Measurements from ENCODE around the gene CDH24.

CDH24 gene

DNA sequence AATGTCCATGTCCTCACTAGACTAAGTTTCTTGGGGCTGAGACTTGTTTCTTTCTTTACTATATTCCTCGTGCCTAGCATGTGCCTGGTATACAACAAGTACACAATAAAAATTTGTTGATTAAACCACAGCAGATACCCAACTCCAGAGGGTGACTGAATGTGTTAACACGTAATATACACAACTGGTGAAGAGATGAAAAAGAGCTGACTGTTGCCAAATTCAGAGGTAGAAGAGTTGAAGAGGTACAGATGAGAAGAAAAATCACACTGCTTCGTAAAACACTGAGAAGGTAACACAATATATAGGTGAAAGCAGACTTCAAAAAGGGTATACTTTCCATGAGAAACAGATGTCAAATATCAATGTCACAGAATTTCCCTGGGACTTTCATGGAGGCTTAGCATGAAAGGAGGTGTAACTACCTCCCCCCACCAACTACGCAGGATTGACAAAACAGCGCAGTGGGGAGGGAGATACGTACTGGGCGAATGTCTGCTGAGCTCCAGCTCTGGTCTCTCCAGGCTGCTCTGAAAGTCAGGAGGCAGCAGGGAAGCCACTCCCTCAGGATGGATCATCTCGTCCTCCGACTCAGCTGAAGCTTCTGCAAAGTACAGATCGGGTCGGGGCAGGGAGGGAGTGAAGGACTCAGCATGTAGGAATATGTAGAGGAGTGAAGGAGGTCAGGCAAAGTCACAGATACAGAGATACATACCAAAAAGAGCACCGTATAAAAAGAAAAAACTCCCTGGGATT, 32.4 kb upstream of the CDH24 start:
- Histone ChIP-seq H3K27ac (ENCODE audit: low read length) (no peak overlapping the region), H3K4me1 (ENCODE audit: control insufficient read depth in 1 of 2, insufficient read depth in 2 of 2, low read length in 2 of 2) (peaks cover 0 to 15% of the 10 kb centered on the region in 2 donors), H3K36me3 (ENCODE audit: control insufficient read depth in 1 of 2, insufficient read depth in 2 of 2, low read length in 2 of 2) (peaks cover 41 to 58% of the 10 kb centered on the region in 2 donors), H3K9me3 (ENCODE audit: control insufficient read depth in 1 of 2, low read length in 2 of 2) (no peaks in the 10 kb centered on the region), H3K27me3 (ENCODE audit: low read depth, low read length) (no peaks in the 10 kb centered on the region), H3K4me3 (ENCODE audit: low read depth in 1 of 2, low read length in 2 of 2) (no peak overlapping the region)

DNA sequence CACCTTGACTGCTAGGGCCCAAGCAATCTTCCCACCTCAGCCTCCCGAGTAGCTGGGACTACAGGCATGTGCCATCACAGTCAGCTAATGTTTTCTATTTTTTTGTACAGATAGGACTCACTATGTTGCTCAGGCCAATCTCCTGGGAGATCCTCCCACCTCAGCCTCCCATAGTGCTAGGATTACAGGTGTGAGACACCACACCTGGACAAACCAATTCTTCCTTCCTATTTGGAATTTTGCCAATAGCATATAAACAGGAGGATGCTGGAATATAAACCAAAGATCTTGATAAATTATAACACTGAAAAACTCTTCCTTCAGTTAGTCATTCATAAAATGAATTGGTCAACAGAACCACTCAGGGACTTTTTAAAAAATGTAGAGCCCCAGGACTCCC, 29.2 kb upstream of the CDH24 start:
- Histone ChIP-seq H3K27ac (ENCODE audit: low read length) (no peak overlapping the region), H3K36me3 (ENCODE audit: control insufficient read depth in 1 of 2, insufficient read depth in 2 of 2, low read length in 2 of 2) (peaks cover 47 to 54% of the 10 kb centered on the region in 2 donors), H3K4me3 (ENCODE audit: low read depth in 1 of 2, low read length in 2 of 2) (no peak overlapping the region), H3K9me3 (ENCODE audit: control insufficient read depth in 1 of 2, low read length in 2 of 2) (no peaks in the 10 kb centered on the region), H3K27me3 (ENCODE audit: low read depth, low read length) (no peaks in the 10 kb centered on the region), H3K4me1 (ENCODE audit: control insufficient read depth in 1 of 2, insufficient read depth in 2 of 2, low read length in 2 of 2) (no peaks in the 10 kb centered on the region)

DNA sequence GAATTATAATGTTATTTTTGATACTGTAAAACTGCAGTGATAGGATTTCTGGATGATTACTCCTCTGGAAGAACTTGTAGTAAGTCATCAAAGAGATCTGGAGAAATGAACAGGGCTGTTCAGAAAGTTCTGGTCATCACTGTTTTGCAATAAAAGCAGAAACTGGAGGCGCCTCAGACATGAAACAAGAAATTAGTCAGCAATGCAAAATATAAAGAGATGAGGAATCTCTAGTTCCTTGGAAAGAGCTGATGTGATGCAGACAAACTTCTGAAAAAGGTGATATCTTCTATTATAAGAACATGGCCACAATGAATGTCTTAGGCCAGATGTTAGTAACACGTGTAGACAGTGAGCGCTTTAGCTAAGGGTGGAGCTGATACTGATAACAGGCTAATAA, 28.1 kb upstream of the CDH24 start:
- H3K36me3 ChIP-seq (ENCODE audit: control insufficient read depth in 1 of 2, insufficient read depth in 2 of 2, low read length in 2 of 2), result peaks cover 57 to 61% of the 10 kb centered on the region in 2 donors

DNA sequence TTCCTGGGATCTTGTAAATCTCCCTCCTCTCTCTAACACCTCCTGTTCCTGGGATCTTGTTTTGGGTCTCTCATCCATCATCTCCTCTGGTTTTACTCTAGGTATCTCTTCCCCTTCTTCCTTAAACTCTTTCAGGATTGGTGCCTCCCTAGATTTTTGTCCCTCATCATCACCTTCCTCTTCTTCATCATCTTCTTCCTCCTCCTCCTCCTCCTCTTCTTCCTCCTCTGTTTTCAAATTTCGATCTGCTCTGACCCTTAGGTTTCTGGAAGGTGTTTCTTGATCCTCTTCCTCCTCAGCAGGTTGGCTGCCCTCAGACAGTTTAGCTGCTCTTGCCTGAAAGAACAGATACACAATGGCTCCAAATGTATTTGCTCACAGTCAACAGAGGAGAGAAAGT, 23.2 kb upstream of the CDH24 start:
- peaks cover 59 to 70% of the 10 kb centered on the region in 2 donors for H3K36me3 ChIP-seq (ENCODE audit: control insufficient read depth in 1 of 2, insufficient read depth in 2 of 2, low read length in 2 of 2)

More for the DNA sequence above, 28.1 kb upstream of the CDH24 start:
- peak overlapping the region; percentile 16 for H3K27ac ChIP-seq (ENCODE audit: low read length)
- no peaks in the 10 kb centered on the region for H3K4me1 ChIP-seq (ENCODE audit: control insufficient read depth in 1 of 2, insufficient read depth in 2 of 2, low read length in 2 of 2)
- no peaks in the 10 kb centered on the region for H3K27me3 ChIP-seq (ENCODE audit: low read depth, low read length)
- H3K4me3 ChIP-seq (ENCODE audit: low read depth in 1 of 2, low read length in 2 of 2), result no peak overlapping the region
- H3K9me3 ChIP-seq (ENCODE audit: control insufficient read depth in 1 of 2, low read length in 2 of 2), result no peaks in the 10 kb centered on the region

DNA sequence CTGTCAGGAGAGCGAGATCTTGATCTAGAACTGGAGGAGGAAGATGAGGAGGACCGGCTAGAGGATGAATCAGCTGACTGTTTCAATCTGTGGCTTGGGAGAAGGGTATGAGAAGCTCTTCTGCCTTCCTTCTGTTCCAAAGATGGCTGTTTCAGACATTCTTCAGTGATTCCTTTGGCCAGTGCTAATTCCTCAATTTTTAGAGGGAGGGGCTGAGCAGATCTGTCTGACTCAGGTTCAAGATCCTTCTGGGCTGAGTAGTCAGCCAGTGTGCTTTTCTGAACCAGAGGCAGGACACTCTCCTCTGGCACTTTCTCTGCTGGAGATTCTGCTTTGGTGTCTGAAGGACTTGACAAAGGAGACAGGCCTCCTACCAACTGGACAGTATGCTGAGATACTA, 22.4 kb upstream of the CDH24 start:
- Histone ChIP-seq H3K27me3 (ENCODE audit: low read depth, low read length) (no peaks in the 10 kb centered on the region), H3K4me1 (ENCODE audit: control insufficient read depth in 1 of 2, insufficient read depth in 2 of 2, low read length in 2 of 2) (peaks cover 0 to 6% of the 10 kb centered on the region in 2 donors), H3K27ac (ENCODE audit: low read length) (peak overlapping the region; percentile 70), H3K4me3 (ENCODE audit: low read depth in 1 of 2, low read length in 2 of 2) (no peak overlapping the region), H3K9me3 (ENCODE audit: control insufficient read depth in 1 of 2, low read length in 2 of 2) (no peaks in the 10 kb centered on the region), H3K36me3 (ENCODE audit: control insufficient read depth in 1 of 2, insufficient read depth in 2 of 2, low read length in 2 of 2) (peaks cover 63 to 69% of the 10 kb centered on the region in 2 donors)

More for the DNA sequence above, 23.2 kb upstream of the CDH24 start:
- H3K27ac ChIP-seq (ENCODE audit: low read length), result no peak overlapping the region
- H3K4me1 ChIP-seq (ENCODE audit: control insufficient read depth in 1 of 2, insufficient read depth in 2 of 2, low read length in 2 of 2), result peaks cover 0 to 6% of the 10 kb centered on the region in 2 donors
- no peak overlapping the region for H3K4me3 ChIP-seq (ENCODE audit: low read depth in 1 of 2, low read length in 2 of 2)
- no peaks in the 10 kb centered on the region for H3K27me3 ChIP-seq (ENCODE audit: low read depth, low read length)
- H3K9me3 ChIP-seq (ENCODE audit: control insufficient read depth in 1 of 2, low read length in 2 of 2), result no peaks in the 10 kb centered on the region

DNA sequence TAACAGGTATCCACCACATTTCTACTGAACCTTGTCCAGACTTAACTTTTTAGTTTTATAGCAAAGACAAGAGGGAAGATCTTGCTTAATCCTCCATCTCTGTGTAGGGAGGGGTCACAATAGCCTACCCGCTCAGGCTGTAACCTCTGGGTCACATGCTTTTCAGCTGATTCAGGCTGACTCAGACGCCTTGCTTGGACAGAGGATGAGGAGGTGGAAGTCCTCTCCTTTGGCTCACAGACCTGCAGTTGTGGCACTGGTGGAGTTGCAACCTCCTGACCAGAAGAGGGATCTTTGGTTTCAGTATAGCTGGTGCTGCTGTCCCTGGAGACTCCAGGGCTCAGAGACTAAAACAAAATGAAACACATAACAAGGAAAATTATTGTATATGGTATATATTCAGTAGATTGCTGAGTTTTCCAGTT, 21.4 kb upstream of the CDH24 start:
- peaks cover 0 to 6% of the 10 kb centered on the region in 2 donors for H3K4me1 ChIP-seq (ENCODE audit: control insufficient read depth in 1 of 2, insufficient read depth in 2 of 2, low read length in 2 of 2)
- H3K27me3 ChIP-seq (ENCODE audit: low read depth, low read length), result no peaks in the 10 kb centered on the region
- H3K36me3 ChIP-seq (ENCODE audit: control insufficient read depth in 1 of 2, insufficient read depth in 2 of 2, low read length in 2 of 2), result peaks cover 66 to 73% of the 10 kb centered on the region in 2 donors
- no peaks in the 10 kb centered on the region for H3K9me3 ChIP-seq (ENCODE audit: control insufficient read depth in 1 of 2, low read length in 2 of 2)
- H3K4me3 ChIP-seq (ENCODE audit: low read depth in 1 of 2, low read length in 2 of 2), result no peak overlapping the region
- H3K27ac ChIP-seq (ENCODE audit: low read length), result peak overlapping the region; percentile 70

DNA sequence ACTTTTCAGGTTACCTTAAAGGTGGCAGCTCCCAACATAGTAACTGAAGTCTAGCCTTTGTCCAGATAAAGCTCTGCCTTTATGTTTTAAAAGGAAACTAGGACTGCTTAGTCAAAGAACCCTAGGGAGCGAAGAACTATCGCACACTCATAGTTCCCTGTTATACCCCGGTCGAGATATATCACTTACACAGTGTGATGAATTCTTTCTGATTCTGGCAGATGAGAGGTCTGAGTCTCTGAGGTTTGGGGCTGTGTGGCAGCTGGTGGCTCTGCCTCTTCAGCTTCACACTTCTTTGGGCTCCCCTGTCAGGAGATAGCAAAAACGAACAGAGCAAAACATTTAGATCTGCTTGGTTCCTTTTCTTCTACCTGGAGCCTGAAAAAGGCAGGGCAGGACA, 20.6 kb upstream of the CDH24 start:
- Histone ChIP-seq H3K4me1 (ENCODE audit: control insufficient read depth in 1 of 2, insufficient read depth in 2 of 2, low read length in 2 of 2) (peaks cover 0 to 6% of the 10 kb centered on the region in 2 donors), H3K36me3 (ENCODE audit: control insufficient read depth in 1 of 2, insufficient read depth in 2 of 2, low read length in 2 of 2) (peaks cover 69 to 78% of the 10 kb centered on the region in 2 donors), H3K27ac (ENCODE audit: low read length) (peak overlapping the region; percentile 70), H3K4me3 (ENCODE audit: low read depth in 1 of 2, low read length in 2 of 2) (no peak overlapping the region), H3K9me3 (ENCODE audit: control insufficient read depth in 1 of 2, low read length in 2 of 2) (no peaks in the 10 kb centered on the region), H3K27me3 (ENCODE audit: low read depth, low read length) (no peaks in the 10 kb centered on the region)

DNA sequence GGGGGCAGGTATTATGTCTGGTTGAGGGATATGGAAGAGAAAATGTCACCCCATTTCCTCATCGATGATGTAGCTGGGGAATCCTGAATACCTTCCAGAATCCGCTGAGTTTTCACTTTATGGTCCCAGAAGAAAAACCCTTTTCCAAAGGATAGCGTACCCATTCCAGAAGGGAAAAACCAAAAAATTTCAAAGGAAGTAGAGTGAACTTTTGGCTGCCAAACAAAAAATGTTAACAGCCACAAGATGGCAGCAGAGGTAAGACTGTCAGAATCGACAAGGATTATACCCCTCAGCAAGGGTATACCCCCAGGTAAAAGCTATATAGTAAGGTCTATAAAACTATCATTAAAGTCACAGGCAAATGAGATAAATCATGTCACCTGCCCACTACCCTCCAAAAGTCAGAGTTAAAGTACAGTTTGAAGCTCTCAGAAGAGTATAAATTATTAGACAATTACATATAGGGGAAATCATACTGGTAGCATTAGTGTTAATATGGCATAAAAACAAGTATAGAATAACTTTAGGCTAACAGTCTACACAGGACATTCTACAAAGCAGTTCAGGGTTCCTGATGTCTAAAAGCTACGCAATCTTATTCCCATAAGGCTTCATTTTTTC, 19.6 kb upstream of the CDH24 start:
- Histone ChIP-seq H3K9me3 (ENCODE audit: control insufficient read depth in 1 of 2, low read length in 2 of 2) (no peaks in the 10 kb centered on the region), H3K27me3 (ENCODE audit: low read depth, low read length) (no peaks in the 10 kb centered on the region), H3K27ac (ENCODE audit: low read length) (no peak overlapping the region), H3K36me3 (ENCODE audit: control insufficient read depth in 1 of 2, insufficient read depth in 2 of 2, low read length in 2 of 2) (peaks cover 78 to 82% of the 10 kb centered on the region in 2 donors), H3K4me3 (ENCODE audit: low read depth in 1 of 2, low read length in 2 of 2) (no peak overlapping the region), H3K4me1 (ENCODE audit: control insufficient read depth in 1 of 2, insufficient read depth in 2 of 2, low read length in 2 of 2) (peaks cover 6 to 12% of the 10 kb centered on the region in 2 donors)

DNA sequence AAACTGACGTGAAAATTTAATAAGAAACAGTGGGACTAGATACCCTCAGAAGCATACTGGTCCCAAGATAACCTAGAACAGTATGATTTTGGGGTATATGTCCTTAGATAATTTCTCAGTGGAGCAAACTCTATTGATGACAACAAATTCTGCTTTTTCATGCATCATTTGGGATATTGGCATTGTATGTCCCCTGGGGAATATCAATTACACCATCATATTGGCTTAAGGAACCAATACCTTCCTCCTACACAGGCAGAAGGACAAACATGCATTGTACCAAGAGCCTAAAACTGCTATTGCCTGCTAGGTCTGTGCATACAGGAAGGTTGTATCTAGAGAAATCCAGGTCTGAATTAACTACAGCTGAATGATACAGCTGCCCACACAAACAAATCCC, 17.6 kb upstream of the CDH24 start:
- Histone ChIP-seq H3K36me3 (ENCODE audit: control insufficient read depth in 1 of 2, insufficient read depth in 2 of 2, low read length in 2 of 2) (peaks cover 58 to 67% of the 10 kb centered on the region in 2 donors), H3K4me1 (ENCODE audit: control insufficient read depth in 1 of 2, insufficient read depth in 2 of 2, low read length in 2 of 2) (peaks cover 19 to 26% of the 10 kb centered on the region in 2 donors), H3K9me3 (ENCODE audit: control insufficient read depth in 1 of 2, low read length in 2 of 2) (no peaks in the 10 kb centered on the region), H3K27ac (ENCODE audit: low read length) (no peak overlapping the region), H3K4me3 (ENCODE audit: low read depth in 1 of 2, low read length in 2 of 2) (no peak overlapping the region), H3K27me3 (ENCODE audit: low read depth, low read length) (no peaks in the 10 kb centered on the region)

DNA sequence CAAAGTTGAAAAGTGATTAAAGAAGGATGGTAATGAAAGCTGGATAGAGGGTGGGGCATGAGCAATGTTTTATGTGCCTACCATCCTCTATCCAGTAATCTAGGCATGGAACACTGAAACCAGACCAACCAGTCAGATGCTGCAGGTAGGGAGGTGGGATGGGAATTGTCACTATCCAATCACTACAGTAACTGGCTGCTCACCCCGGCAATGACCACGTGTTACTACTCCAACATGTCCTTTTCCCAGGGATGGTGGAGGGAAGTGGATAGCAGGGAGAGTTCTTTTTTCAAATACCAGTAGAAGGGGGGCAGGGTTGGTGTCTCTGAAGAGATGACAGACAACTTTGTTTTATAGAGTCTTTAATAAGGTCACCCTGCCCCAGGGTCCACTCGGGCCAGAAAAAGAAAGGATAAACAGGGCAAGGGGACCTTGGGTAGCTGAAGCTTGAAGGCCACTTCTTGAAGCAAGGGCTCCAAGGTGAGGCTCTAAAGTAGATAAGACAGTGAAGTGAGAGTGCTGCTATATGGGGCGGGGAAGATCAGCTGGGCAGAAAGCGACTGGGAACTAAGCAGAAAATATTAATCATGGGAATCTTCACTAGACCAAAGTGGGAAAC, 14.7 kb upstream of the CDH24 start:
- Histone ChIP-seq H3K4me1 (ENCODE audit: control insufficient read depth in 1 of 2, insufficient read depth in 2 of 2, low read length in 2 of 2) (peaks cover 19 to 38% of the 10 kb centered on the region in 2 donors), H3K27me3 (ENCODE audit: low read depth, low read length) (no peaks in the 10 kb centered on the region), H3K36me3 (ENCODE audit: control insufficient read depth in 1 of 2, insufficient read depth in 2 of 2, low read length in 2 of 2) (peaks cover 46 to 52% of the 10 kb centered on the region in 2 donors), H3K9me3 (ENCODE audit: control insufficient read depth in 1 of 2, low read length in 2 of 2) (no peaks in the 10 kb centered on the region), H3K27ac (ENCODE audit: low read length) (peak overlapping the region; percentile 91), H3K4me3 (ENCODE audit: low read depth in 1 of 2, low read length in 2 of 2) (peak overlapping the region; percentile 75 to 90)

DNA sequence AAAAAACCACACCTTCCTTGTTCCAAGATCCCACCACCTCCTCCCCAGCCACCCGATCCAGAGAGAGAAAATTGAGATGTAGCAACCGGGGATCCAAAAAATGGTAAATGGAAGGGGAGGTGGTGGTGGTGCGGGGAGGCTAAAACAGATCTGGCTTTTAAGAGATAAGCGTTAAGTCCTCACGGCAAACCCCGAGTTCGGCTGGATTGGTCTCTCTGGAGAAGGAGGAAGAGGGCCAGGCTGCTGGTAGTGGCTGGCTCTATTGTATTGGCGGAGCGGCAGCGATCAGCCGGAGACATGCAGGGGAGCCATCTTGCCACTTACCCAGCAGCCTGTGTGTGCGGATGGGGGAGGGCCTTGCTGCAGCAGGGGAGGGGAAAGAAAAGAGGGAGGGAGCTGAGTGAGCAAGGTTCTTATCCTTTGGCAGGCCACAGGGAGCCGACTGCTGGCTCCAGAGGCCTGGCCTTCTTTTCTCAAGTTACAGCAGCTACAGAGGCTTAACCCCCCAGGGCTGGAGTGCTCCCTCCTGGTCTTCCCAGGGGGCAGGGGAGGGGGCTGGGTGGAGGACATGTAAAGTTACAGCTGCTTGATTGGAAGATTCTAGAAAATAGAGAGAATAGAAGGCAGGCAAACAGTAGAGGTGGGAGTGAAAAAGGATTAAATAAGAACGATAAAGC, 14.1 kb upstream of the CDH24 start:
- Histone ChIP-seq H3K27me3 (ENCODE audit: low read depth, low read length) (no peaks in the 10 kb centered on the region), H3K4me1 (ENCODE audit: control insufficient read depth in 1 of 2, insufficient read depth in 2 of 2, low read length in 2 of 2) (peaks cover 19 to 38% of the 10 kb centered on the region in 2 donors), H3K36me3 (ENCODE audit: control insufficient read depth in 1 of 2, insufficient read depth in 2 of 2, low read length in 2 of 2) (peaks cover 48 to 55% of the 10 kb centered on the region in 2 donors)

More for the DNA sequence above, 14.1 kb upstream of the CDH24 start:
- peak overlapping the region; percentile 75 to 90 for H3K4me3 ChIP-seq (ENCODE audit: low read depth in 1 of 2, low read length in 2 of 2)
- H3K9me3 ChIP-seq (ENCODE audit: control insufficient read depth in 1 of 2, low read length in 2 of 2), result no peaks in the 10 kb centered on the region
- peak overlapping the region; percentile 91 for H3K27ac ChIP-seq (ENCODE audit: low read length)

Data from muscle layer of duodenum (tissue), 2 donors.